ENCODE measurements around the gene PCDHA1. TPM values are rescaled to one million over a fixed set of nuclear protein-coding genes. Genes with fewer than 3 reads are reported as not detected.

Gene PCDHA1
- total and polyA plus RNA-seq, 2 of the 13 experiments (the other 11 are each of a cell fraction or from before 2014, with no cell fraction given): not detected

Small RNA genes within 50 kb of the gene (small RNA-seq; reads per million reads assigned to genes)
- gene AC010223.1 (ENCODE audit: insufficient read depth in 2 of 3, insufficient read length in 3 of 3, low read depth in 2 of 3, low replicate concordance in 1 of 3): 0 reads per million in 3 experiments

Other genes starting within 250 kb of the PCDHA1 start
- 1.7 and 1.9 TPM in 2 replicates for gene EIF4EBP3, start 238.5 kb upstream of the PCDHA1 start, total RNA-seq (2016; rRNA removed; fragmentation: Illumina TruSeq; extraction: Trizol)
- gene EIF4EBP3, start 238.5 kb upstream of the PCDHA1 start, polyA plus RNA-seq (2011; rRNA removed): 0.31 and 0.61 TPM in 2 replicates
- 32.8 and 38.1 TPM in 2 replicates for gene SRA1, start 228.7 kb upstream of the PCDHA1 start, total RNA-seq (2016; rRNA removed; fragmentation: Illumina TruSeq; extraction: Trizol)
- gene SRA1, start 228.7 kb upstream of the PCDHA1 start, polyA plus RNA-seq (2011; rRNA removed): 14.2 and 15.6 TPM in 2 replicates
- gene APBB3, start 221.5 kb upstream of the PCDHA1 start, total RNA-seq (2016; rRNA removed; fragmentation: Illumina TruSeq; extraction: Trizol): 0.22 and 0.38 TPM in 2 replicates
- 0.78 and 1.4 TPM in 2 replicates for gene APBB3, start 221.5 kb upstream of the PCDHA1 start, polyA plus RNA-seq (2011; rRNA removed)
- gene SLC35A4, start 221.3 kb upstream of the PCDHA1 start, total RNA-seq (2016; rRNA removed; fragmentation: Illumina TruSeq; extraction: Trizol): 0.71 and 0.95 TPM in 2 replicates
- 4.0 and 5.0 TPM in 2 replicates for gene SLC35A4, start 221.3 kb upstream of the PCDHA1 start, polyA plus RNA-seq (2011; rRNA removed)
- 0.70 and 1.7 TPM in 2 replicates for gene CD14, start 153.0 kb upstream of the PCDHA1 start, total RNA-seq (2016; rRNA removed; fragmentation: Illumina TruSeq; extraction: Trizol)
- 4.7 and 9.8 TPM in 2 replicates for gene CD14, start 153.0 kb upstream of the PCDHA1 start, polyA plus RNA-seq (2011; rRNA removed)
- gene TMCO6, start 146.7 kb upstream of the PCDHA1 start, total RNA-seq (2016; rRNA removed; fragmentation: Illumina TruSeq; extraction: Trizol): 8.2 and 16.6 TPM in 2 replicates
- gene TMCO6, start 146.7 kb upstream of the PCDHA1 start, polyA plus RNA-seq (2011; rRNA removed): 28.2 and 36.3 TPM in 2 replicates
- 97.2 and 103 TPM in 2 replicates for gene NDUFA2, start 138.5 kb upstream of the PCDHA1 start, total RNA-seq (2016; rRNA removed; fragmentation: Illumina TruSeq; extraction: Trizol)
- gene NDUFA2, start 138.5 kb upstream of the PCDHA1 start, polyA plus RNA-seq (2011; rRNA removed): 94.9 and 105 TPM in 2 replicates
- gene IK, start 138.3 kb upstream of the PCDHA1 start, total RNA-seq (2016; rRNA removed; fragmentation: Illumina TruSeq; extraction: Trizol): 67.5 and 86.4 TPM in 2 replicates
- 63.7 and 65.3 TPM in 2 replicates for gene IK, start 138.3 kb upstream of the PCDHA1 start, polyA plus RNA-seq (2011; rRNA removed)
- 18.2 and 18.5 TPM in 2 replicates for gene WDR55, start 121.2 kb upstream of the PCDHA1 start, total RNA-seq (2016; rRNA removed; fragmentation: Illumina TruSeq; extraction: Trizol)
- gene WDR55, start 121.2 kb upstream of the PCDHA1 start, polyA plus RNA-seq (2011; rRNA removed): 17.7 and 23.4 TPM in 2 replicates
- 0.17 and 0.55 TPM in 2 replicates for gene DND1, start 112.6 kb upstream of the PCDHA1 start, total RNA-seq (2016; rRNA removed; fragmentation: Illumina TruSeq; extraction: Trizol)
- gene DND1, start 112.6 kb upstream of the PCDHA1 start, polyA plus RNA-seq (2011; rRNA removed): 0.48 and 1.3 TPM in 2 replicates
- 66.2 and 78.8 TPM in 2 replicates for gene HARS1, start 94.8 kb upstream of the PCDHA1 start, total RNA-seq (2016; rRNA removed; fragmentation: Illumina TruSeq; extraction: Trizol)
- gene HARS1, start 94.8 kb upstream of the PCDHA1 start, polyA plus RNA-seq (2011; rRNA removed): 36.9 and 37.2 TPM in 2 replicates
- 25.8 and 28.3 TPM in 2 replicates for gene HARS2, start 94.7 kb upstream of the PCDHA1 start, total RNA-seq (2016; rRNA removed; fragmentation: Illumina TruSeq; extraction: Trizol)
- gene HARS2, start 94.7 kb upstream of the PCDHA1 start, polyA plus RNA-seq (2011; rRNA removed): 17.6 and 17.9 TPM in 2 replicates
- gene ZMAT2, start 85.7 kb upstream of the PCDHA1 start, total RNA-seq (2016; rRNA removed; fragmentation: Illumina TruSeq; extraction: Trizol): 92.8 and 141 TPM in 2 replicates
- gene ZMAT2, start 85.7 kb upstream of the PCDHA1 start, polyA plus RNA-seq (2011; rRNA removed): 25.2 and 35.4 TPM in 2 replicates
- gene PCDHA2, start 8.7 kb downstream of the PCDHA1 start, total RNA-seq (2016; rRNA removed; fragmentation: Illumina TruSeq; extraction: Trizol): not detected in 2 replicates
- gene PCDHA2, start 8.7 kb downstream of the PCDHA1 start, polyA plus RNA-seq (2011; rRNA removed): not detected in 2 replicates
- not detected in 2 replicates for gene PCDHA3, start 14.9 kb downstream of the PCDHA1 start, total RNA-seq (2016; rRNA removed; fragmentation: Illumina TruSeq; extraction: Trizol)
- gene PCDHA3, start 14.9 kb downstream of the PCDHA1 start, polyA plus RNA-seq (2011; rRNA removed): not detected in 2 replicates
- gene PCDHA4, start 20.9 kb downstream of the PCDHA1 start, total RNA-seq (2016; rRNA removed; fragmentation: Illumina TruSeq; extraction: Trizol): not detected in 2 replicates
- gene PCDHA4, start 20.9 kb downstream of the PCDHA1 start, polyA plus RNA-seq (2011; rRNA removed): not detected in 2 replicates
- gene PCDHA5, start 35.5 kb downstream of the PCDHA1 start, total RNA-seq (2016; rRNA removed; fragmentation: Illumina TruSeq; extraction: Trizol): not detected in 2 replicates
- not detected in 2 replicates for gene PCDHA5, start 35.5 kb downstream of the PCDHA1 start, polyA plus RNA-seq (2011; rRNA removed)
- gene PCDHA6, start 41.8 kb downstream of the PCDHA1 start, total RNA-seq (2016; rRNA removed; fragmentation: Illumina TruSeq; extraction: Trizol): not detected in 2 replicates
- not detected in 2 replicates for gene PCDHA6, start 41.8 kb downstream of the PCDHA1 start, polyA plus RNA-seq (2011; rRNA removed)
- 0.28 and 0.53 TPM in 2 replicates for gene PCDHA7, start 48.1 kb downstream of the PCDHA1 start, total RNA-seq (2016; rRNA removed; fragmentation: Illumina TruSeq; extraction: Trizol)
- 0.49 and 0.54 TPM in 2 replicates for gene PCDHA7, start 48.1 kb downstream of the PCDHA1 start, polyA plus RNA-seq (2011; rRNA removed)
- gene PCDHA8, start 55.0 kb downstream of the PCDHA1 start, total RNA-seq (2016; rRNA removed; fragmentation: Illumina TruSeq; extraction: Trizol): 0.07 and 0.11 TPM in 2 replicates
- gene PCDHA8, start 55.0 kb downstream of the PCDHA1 start, polyA plus RNA-seq (2011; rRNA removed): 0.03 and 0.04 TPM in 2 replicates
- gene PCDHA9, start 62.2 kb downstream of the PCDHA1 start, total RNA-seq (2016; rRNA removed; fragmentation: Illumina TruSeq; extraction: Trizol): 0.03 TPM in 1 of 2 replicates, not detected in the other
- 0.03 and 0.04 TPM in 2 replicates for gene PCDHA9, start 62.2 kb downstream of the PCDHA1 start, polyA plus RNA-seq (2011; rRNA removed)
- 0.02 TPM in 1 of 2 replicates, not detected in the other for gene PCDHA10, start 69.8 kb downstream of the PCDHA1 start, total RNA-seq (2016; rRNA removed; fragmentation: Illumina TruSeq; extraction: Trizol)
- gene PCDHA10, start 69.8 kb downstream of the PCDHA1 start, polyA plus RNA-seq (2011; rRNA removed): 0.01 and 0.03 TPM in 2 replicates
- 0.07 and 0.29 TPM in 2 replicates for gene PCDHA11, start 82.8 kb downstream of the PCDHA1 start, total RNA-seq (2016; rRNA removed; fragmentation: Illumina TruSeq; extraction: Trizol)
- gene PCDHA11, start 82.8 kb downstream of the PCDHA1 start, polyA plus RNA-seq (2011; rRNA removed): 0.05 TPM in 1 of 2 replicates, not detected in the other
- not detected in 2 replicates for gene PCDHA12, start 89.2 kb downstream of the PCDHA1 start, total RNA-seq (2016; rRNA removed; fragmentation: Illumina TruSeq; extraction: Trizol)
- 0.03 TPM in 1 of 2 replicates, not detected in the other for gene PCDHA12, start 89.2 kb downstream of the PCDHA1 start, polyA plus RNA-seq (2011; rRNA removed)
- gene PCDHA13, start 96.0 kb downstream of the PCDHA1 start, total RNA-seq (2016; rRNA removed; fragmentation: Illumina TruSeq; extraction: Trizol): 0.04 TPM in 1 of 2 replicates, not detected in the other
- 0.03 TPM in 1 of 2 replicates, not detected in the other for gene PCDHA13, start 96.0 kb downstream of the PCDHA1 start, polyA plus RNA-seq (2011; rRNA removed)
- gene PCDHAC1, start 140.2 kb downstream of the PCDHA1 start, total RNA-seq (2016; rRNA removed; fragmentation: Illumina TruSeq; extraction: Trizol): 0.04 TPM in 1 of 2 replicates, not detected in the other
- gene PCDHAC1, start 140.2 kb downstream of the PCDHA1 start, polyA plus RNA-seq (2011; rRNA removed): 0.03 TPM in 1 of 2 replicates, not detected in the other
- not detected in 2 replicates for gene PCDHAC2, start 180.3 kb downstream of the PCDHA1 start, total RNA-seq (2016; rRNA removed; fragmentation: Illumina TruSeq; extraction: Trizol)
- gene PCDHAC2, start 180.3 kb downstream of the PCDHA1 start, polyA plus RNA-seq (2011; rRNA removed): not detected in 2 replicates